Erythroblast (primary cell): ENCODE measurements around the gene CCDC192.

ENCODE experiments used
- GATA1 ChIP-seq: IDR thresholded peaks from 2 replicates; pipeline ENCODE4 v1.6.1; 2011; ENCODE audit warnings: low read depth, mild to moderate bottlenecking, control low read depth, low read length, moderate library complexity
- POLR2A ChIP-seq: IDR thresholded peaks from 2 replicates; pipeline ENCODE4 v1.6.1; 2011; ENCODE audit warnings: mild to moderate bottlenecking, low read length

GRCh38 chr5:127820910-127821553, 117.8 kb downstream of the CCDC192 start:
- no peak for TF ChIP-seq POLR2A
- TF ChIP-seq GATA1: no peak
